SK-N-SH (cell line): ENCODE data around the gene MFSD2B. TPM values are rescaled to one million over a fixed set of nuclear protein-coding genes. Genes with fewer than 3 reads are reported as not detected.

Experiments
- CTCF ChIA-PET: fragments of 300-600, 350-600 bp; formaldehyde crosslinking; extraction: SDS; loops from one replicate; lab custom pipeline; 2021; lab: Yijun Ruan, JAX
- POLR2A ChIA-PET: fragments of 350-600 bp; sonication (Branson Sonifier 250); formaldehyde crosslinking; extraction: SDS; loops from one replicate; lab custom pipeline; 2020; ENCODE audit warnings: antibody characterized with exemption, inconsistent platforms; lab: Yijun Ruan, JAX
- DNase-seq: peaks from one replicate; pipeline ENCODE4 v3.0.0; 2012
- H2AFZ ChIP-seq: fragments of 200-600 bp; sonication (generic); 2 replicates; pipeline ENCODE4 v1.8.1; 2016; ENCODE audit warnings: antibody characterized with exemption, mild to moderate bottlenecking, low read depth
- H3F3A ChIP-seq: fragments of 200-600 bp; sonication (generic); replicated peaks from 2 replicates; pipeline ENCODE3; 2016; ENCODE audit warnings: antibody characterized with exemption, mild to moderate bottlenecking; ENCODE audit not compliant: insufficient read depth
- H3K27ac ChIP-seq, 2 experiments: fragments of 200-500 bp in 1 of 2; fragments of 200-600 bp in 1 of 2; sonication (Bioruptor generic) in 1 of 2; sonication (generic), shearing (Covaris generic) in 1 of 2; 2 replicates each; pipeline versions ENCODE4 v1.5.1 to v1.6.1; 2014 to 2016; ENCODE audit warnings: low read depth in 2 of 2, inconsistent platforms in 1 of 2, low read length in 1 of 2, mild to moderate bottlenecking in 1 of 2, mixed read lengths in 1 of 2
- H3K27me3 ChIP-seq: fragments of 200-600 bp; sonication (generic), shearing (Covaris generic); 2 replicates; pipeline ENCODE4 v1.6.1; 2016; ENCODE audit warnings: mixed run types; ENCODE audit not compliant: insufficient read depth
- H3K36me3 ChIP-seq, 2 experiments: fragments of 200-500 bp in 1 of 2; fragments of 200-600 bp in 1 of 2; sonication (Bioruptor generic) in 1 of 2; sonication (generic) in 1 of 2; replicated peaks in 1 of 2; 2 replicates each; pipeline versions ENCODE3 to v1.5.1; 2014 to 2016; ENCODE audit warnings: low read length in 1 of 2, mild to moderate bottlenecking in 1 of 2; ENCODE audit not compliant: insufficient read depth in 2 of 2, control insufficient read depth in 1 of 2
- H3K4me1 ChIP-seq, 2 experiments: fragments of 200-500 bp in 1 of 2; fragments of 200-600 bp in 1 of 2; sonication (Bioruptor generic) in 1 of 2; sonication (generic), shearing (Covaris generic) in 1 of 2; 2 replicates each; pipeline versions ENCODE4 v1.5.1 to v1.6.1; 2014 to 2016; ENCODE audit warnings: low read depth in 1 of 2, low read length in 1 of 2, mixed run types in 1 of 2; ENCODE audit not compliant: insufficient read depth in 2 of 2, control insufficient read depth in 1 of 2
- H3K4me2 ChIP-seq: fragments of 200-600 bp; sonication (generic), shearing (Covaris generic); 2 replicates; pipeline ENCODE4 v1.6.1; 2017; ENCODE audit warnings: mixed run types
- H3K4me3 ChIP-seq, 2 experiments: fragments of 200-500 bp in 1 of 2; fragments of 200-600 bp in 1 of 2; sonication (Bioruptor generic) in 1 of 2; sonication (generic), shearing (Covaris generic) in 1 of 2; 2 replicates each; pipeline versions ENCODE4 v1.5.1 to v1.8.1; 2014 to 2016; ENCODE audit warnings: low read depth in 2 of 2, inconsistent platforms in 1 of 2, low read length in 1 of 2, mild to moderate bottlenecking in 1 of 2, mixed read lengths in 1 of 2, moderate library complexity in 1 of 2
- H3K79me2 ChIP-seq: fragments of 200-600 bp; sonication (generic); 2 replicates; pipeline ENCODE4 v1.8.1; 2017; ENCODE audit warnings: mild to moderate bottlenecking; ENCODE audit not compliant: insufficient read depth
- H3K9ac ChIP-seq: fragments of 200-600 bp; sonication (generic); 2 replicates; pipeline ENCODE4 v1.6.1; 2017; ENCODE audit warnings: mixed run types
- H3K9me2 ChIP-seq: fragments of 200-600 bp; sonication (generic); 2 replicates; pipeline ENCODE4 v1.6.1; 2017; ENCODE audit warnings: mixed run types
- H3K9me3 ChIP-seq: fragments of 200-600 bp; sonication (generic); 2 replicates; pipeline ENCODE4 v1.6.1; 2017; ENCODE audit warnings: mixed run types, mild to moderate bottlenecking, moderate library complexity
- H4K20me1 ChIP-seq: fragments of 200-600 bp; sonication (generic); 2 replicates; pipeline ENCODE4 v1.6.1; 2017; ENCODE audit warnings: mild to moderate bottlenecking, mixed run types; ENCODE audit not compliant: insufficient read depth
- EZH2phosphoT487 ChIP-seq: fragments of 200-600 bp; sonication (generic); IDR thresholded peaks from 2 replicates; pipeline ENCODE4 v1.6.1; 2017; ENCODE audit warnings: low read depth, mixed run types, mild to moderate bottlenecking, antibody characterized with exemption, moderate library complexity, borderline replicate concordance
- FOXJ3 ChIP-seq: sonication (generic); formaldehyde crosslinking; IDR thresholded peaks from 2 replicates; pipeline ENCODE4 v1.5.1; 2020; ENCODE audit warnings: mild to moderate bottlenecking, missing genetic modification reagents
- FOXM1 ChIP-seq: IDR thresholded peaks from 2 replicates; pipeline ENCODE4 v1.4.0; 2012; ENCODE audit warnings: low read depth, mild to moderate bottlenecking
- GATA2 ChIP-seq: sonication (generic); formaldehyde crosslinking; IDR thresholded peaks from 2 replicates; pipeline ENCODE4 v1.5.0; 2020; ENCODE audit warnings: mild to moderate bottlenecking, missing genetic modification reagents
- MAX ChIP-seq: IDR thresholded peaks from 2 replicates; pipeline ENCODE4 v1.4.0; 2012; ENCODE audit warnings: low read depth
- MEF2A ChIP-seq: IDR thresholded peaks from 2 replicates; pipeline ENCODE4 v1.4.0; 2012; ENCODE audit warnings: low read depth, borderline replicate concordance
- MXI1 ChIP-seq: IDR thresholded peaks from 2 replicates; pipeline ENCODE4 v1.6.1; 2012; ENCODE audit warnings: mild to moderate bottlenecking, low read depth, low read length, improper control_type of control experiment
- POLR2AphosphoS5 ChIP-seq: IDR thresholded peaks from 2 replicates; pipeline ENCODE4 v1.6.1; 2012; ENCODE audit warnings: low read depth, low read length
- RCOR1 ChIP-seq: fragments of 150-350 bp; IDR thresholded peaks from 2 replicates; pipeline ENCODE4 v1.6.1; 2017; ENCODE audit warnings: antibody characterized with exemption, low read length
- REST ChIP-seq: IDR thresholded peaks from 2 replicates; pipeline ENCODE4 v1.6.1; 2012; ENCODE audit warnings: mild to moderate bottlenecking, low read depth, low read length, moderate library complexity
- RFX5 ChIP-seq: IDR thresholded peaks from 2 replicates; pipeline ENCODE4 v1.6.1; 2012; ENCODE audit warnings: mild to moderate bottlenecking, improper control_type of control experiment, low read length
- SMC3 ChIP-seq: IDR thresholded peaks from 2 replicates; pipeline ENCODE4 v1.6.1; 2012; ENCODE audit warnings: low read depth, low read length, improper control_type of control experiment
- TCF12 ChIP-seq: IDR thresholded peaks from 2 replicates; pipeline ENCODE4 v1.4.0; 2012
- TEAD4 ChIP-seq: IDR thresholded peaks from 2 replicates; pipeline ENCODE4 v1.4.0; 2012; ENCODE audit warnings: mild to moderate bottlenecking, borderline replicate concordance; ENCODE audit not compliant: insufficient read depth
- USF1 ChIP-seq: IDR thresholded peaks from 2 replicates; pipeline ENCODE4 v1.4.0; 2012; ENCODE audit warnings: low read depth, borderline replicate concordance
- USF2 ChIP-seq: fragments of 150-350 bp; IDR thresholded peaks from 2 replicates; pipeline ENCODE4 v1.6.1; 2017; ENCODE audit warnings: antibody characterized with exemption, low read length, low read depth, borderline replicate concordance
- YY1 ChIP-seq: IDR thresholded peaks from 2 replicates; pipeline ENCODE4 v1.4.0; 2012; ENCODE audit warnings: low read depth, mild to moderate bottlenecking
- WGBS: methylation state at CpG from one replicate; pipeline ENCODE4 v1.1.6; 2017; ENCODE audit warnings: low lambda C conversion rate; 5-methylcytosine and 5-hydroxymethylcytosine counted together
- polyA plus RNA-seq, 3 experiments: library from polyadenylated mRNA; depleted of rRNA; stranded (reverse); fragments of >200 nt; gene quantifications; 2 replicates each; pipeline ENCODE4 v1.2.3, GENCODE V29; 2012

MFSD2B gene
- polyA plus RNA-seq, 1 of the 3 experiments (the other 2 are of a cell fraction): not detected

- 86% methylated on average over 2 of the region's 2 CpGs for WGBS
- H3K36me3 ChIP-seq: peaks cover 53 to 56% of the 10 kb centered on the region in 2 experiments
- TF ChIP-seq MAX (no peak), POLR2AphosphoS5 (no peak), REST (no peak), SMC3 (no peak), FOXM1 (no peak), RCOR1 (no peak), MEF2A (no peak)
- H3K4me3 ChIP-seq: no peak overlapping the region
- H3F3A ChIP-seq: peaks cover 22% of the 10 kb centered on the region
- no peaks in the 10 kb centered on the region for H3K9me3 ChIP-seq
- H3K27ac ChIP-seq: no peak overlapping the region
- no peak overlapping the region for H2AFZ ChIP-seq
- POLR2A ChIA-PET: no interaction called here
- H3K4me1 ChIP-seq: no peaks in the 10 kb centered on the region
- H3K4me2 ChIP-seq: no peak overlapping the region
- H3K9me2 ChIP-seq: no peaks in the 10 kb centered on the region
- no peak for DNase-seq
- CTCF ChIA-PET: interaction anchor here (0.6 to 2.6 kb wide), 4 partner anchors 15 to 241 kb away, joined by 3 to 8 read pairs (median 7); partner anchors contain the start of genes ATAD2B and TP53I3
- H3K79me2 ChIP-seq: peaks cover 4% of the 10 kb centered on the region; the same call in 1 of the 2 replicates
- H4K20me1 ChIP-seq: no peaks in the 10 kb centered on the region
- no peak overlapping the region for H3K9ac ChIP-seq
- no peaks in the 10 kb centered on the region for H3K27me3 ChIP-seq
These were observed 55.5 kb downstream of the MFSD2B start for GRCh38 chr2:24065341-24065740.

- Histone ChIP-seq H4K20me1 (no peaks in the 10 kb centered on the region), H3K79me2 (peaks cover 60% of the 10 kb centered on the region), H2AFZ (no peak overlapping the region), H3K4me2 (no peak overlapping the region), H3K27me3 (no peaks in the 10 kb centered on the region), H3F3A (peaks cover 19% of the 10 kb centered on the region), H3K4me1 (peaks cover 2 to 7% of the 10 kb centered on the region in 2 experiments; a peak in 2 of 4 replicates), H3K4me3 (no peak overlapping the region), H3K9me2 (no peaks in the 10 kb centered on the region), H3K9ac (no peak overlapping the region), H3K36me3 (peaks cover 47 to 56% of the 10 kb centered on the region in 2 experiments), H3K27ac (no peak overlapping the region), H3K9me3 (no peaks in the 10 kb centered on the region)
- POLR2A ChIA-PET: interaction anchor here (0.6 to 0.7 kb wide), 2 partner anchors 13 to 133 kb away, joined by 3 to 4 read pairs; no protein-coding TSS in a partner anchor
- no peak for TF ChIP-seq YY1
- TF ChIP-seq GATA2 (CRISPR knock-in tag): no peak
- TF ChIP-seq MXI1: no peak
- TF ChIP-seq USF1: no peak
- no peak for TF ChIP-seq TCF12
- no peak for TF ChIP-seq EZH2phosphoT487
- TF ChIP-seq FOXJ3: no peak
- no peak for TF ChIP-seq POLR2AphosphoS5
- TF ChIP-seq TEAD4: no peak
- no peak for TF ChIP-seq USF2
- no peak for TF ChIP-seq RFX5
- 87% methylated on average over 4 of the region's 4 CpGs for WGBS
- CTCF ChIA-PET: interaction anchor here (0.9 to 3.0 kb wide), 3 partner anchors 8 to 145 kb away, joined by 4 to 9 read pairs (median 6); partner anchors contain the start of gene ATAD2B
- DNase-seq: no peak
These were observed 62.4 kb downstream of the MFSD2B start for GRCh38 chr2:24072259-24072658.
